ENCODE data around the gene VSTM4.

Gene VSTM4

GRCh38 chr10:49093922-49094321 is 21.4 kb downstream of the VSTM4 start:
- DNase-seq: no peak

- no peak for DNase-seq
These were observed 22.8 kb downstream of the VSTM4 start for GRCh38 chr10:49092477-49092876.

GRCh38 chr10:49091450-49092210 is 23.7 kb downstream of the VSTM4 start:
- no peak for DNase-seq

- no peak for DNase-seq
These were observed 24.5 kb downstream of the VSTM4 start for GRCh38 chr10:49090696-49091380.

- DNase-seq: no peak
These were observed 25.1 kb downstream of the VSTM4 start for GRCh38 chr10:49090189-49090575.

- no peak for DNase-seq
These were observed 25.6 kb downstream of the VSTM4 start for GRCh38 chr10:49089557-49090188.

- DNase-seq: no peak
These were observed 26.2 kb downstream of the VSTM4 start for GRCh38 chr10:49089152-49089551.

- no peak for DNase-seq
These were observed 28.4 kb downstream of the VSTM4 start for GRCh38 chr10:49086889-49087288.

- DNase-seq: peak in 25 of 56 donors; percentile 13 to 73 (median 35)
These were observed 32.1 kb downstream of the VSTM4 start for GRCh38 chr10:49083261-49083660.

- DNase-seq: peak in 28 of 56 donors; percentile 14 to 64 (median 35)
These were observed 32.6 kb downstream of the VSTM4 start for GRCh38 chr10:49082766-49083165.

- DNase-seq: peak in 4 of 56 donors; percentile 17 to 38 (median 26)
These were observed 33.6 kb downstream of the VSTM4 start for GRCh38 chr10:49081547-49082275.

- no peak for DNase-seq
These were observed 34.4 kb downstream of the VSTM4 start for GRCh38 chr10:49080965-49081364.

- no peak for DNase-seq
These were observed 35.3 kb downstream of the VSTM4 start for GRCh38 chr10:49080071-49080470.

GRCh38 chr10:49079499-49079898 is 35.8 kb downstream of the VSTM4 start:
- DNase-seq: no peak

GRCh38 chr10:49079072-49079471 is 36.2 kb downstream of the VSTM4 start:
- DNase-seq: no peak

- DNase-seq: no peak
These were observed 36.9 kb downstream of the VSTM4 start for GRCh38 chr10:49078433-49078832.

GRCh38 chr10:49076741-49077521 is 38.4 kb downstream of the VSTM4 start:
- peak in 2 of 56 donors; percentile 3 to 16 for DNase-seq

GRCh38 chr10:49076319-49076718 is 39.0 kb downstream of the VSTM4 start:
- DNase-seq: no peak

GRCh38 chr10:49075743-49076142 is 39.6 kb downstream of the VSTM4 start:
- no peak for DNase-seq

GRCh38 chr10:49074836-49075682 is 40.3 kb downstream of the VSTM4 start:
- DNase-seq: no peak

All from amygdala (tissue), 56 donors.